ENCODE measurements around the gene RALA.

RALA gene

DNA sequence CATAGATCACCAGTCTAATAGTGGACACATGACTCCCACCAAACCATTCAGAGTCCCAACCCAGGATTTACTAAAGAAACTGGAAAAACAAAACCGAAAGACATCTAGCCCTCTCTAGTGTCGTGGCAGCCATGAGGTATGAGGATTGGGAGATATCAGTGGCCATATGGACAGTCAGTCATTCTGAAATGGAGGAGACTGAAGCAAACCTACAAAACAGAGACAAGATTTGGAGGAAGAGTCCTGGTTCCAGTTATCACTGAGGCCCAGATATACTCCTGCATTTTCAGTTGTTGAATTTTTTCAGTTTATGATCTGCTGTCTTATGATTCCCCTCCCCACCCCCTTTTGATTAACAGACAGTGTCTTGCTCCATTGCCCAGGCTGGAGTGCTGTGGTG is 9.1 kb upstream of the RALA start:
- no peak for DNase-seq

- DNase-seq, result no peak
Measured at GRCh38 chr7:39615350-39615975, 7.9 kb upstream of the RALA start.

- DNase-seq, result peak; percentile 41
Measured at GRCh38 chr7:39616138-39616537, 7.2 kb upstream of the RALA start.

DNA sequence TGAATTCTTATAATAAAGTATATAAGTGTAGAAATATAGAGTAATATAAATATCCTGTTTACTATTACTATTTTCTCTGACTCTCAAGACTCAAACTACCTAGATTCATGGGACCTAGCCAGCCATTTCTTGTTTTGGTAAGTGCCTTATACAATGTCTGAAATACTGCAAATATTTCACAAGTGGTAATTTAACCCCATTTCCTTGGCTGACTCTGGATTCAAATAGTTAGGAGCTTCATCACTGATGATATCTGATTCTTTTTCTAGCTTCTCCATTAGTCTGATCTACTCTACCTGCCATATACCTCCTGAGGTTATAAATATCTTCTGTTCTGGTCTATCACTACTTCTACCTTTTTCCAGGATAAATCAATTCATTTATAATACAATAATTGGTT is 6.4 kb upstream of the RALA start:
- peak; percentile 69 for DNase-seq

GRCh38 chr7:39618868-39619267 is 4.5 kb upstream of the RALA start:
- DNase-seq, result no peak

- DNase-seq, result peak; percentile 34
Measured at GRCh38 chr7:39620486-39620885, 2.9 kb upstream of the RALA start.

GRCh38 chr7:39621261-39621660 is 2.1 kb upstream of the RALA start:
- DNase-seq, result peak; percentile 97

DNA sequence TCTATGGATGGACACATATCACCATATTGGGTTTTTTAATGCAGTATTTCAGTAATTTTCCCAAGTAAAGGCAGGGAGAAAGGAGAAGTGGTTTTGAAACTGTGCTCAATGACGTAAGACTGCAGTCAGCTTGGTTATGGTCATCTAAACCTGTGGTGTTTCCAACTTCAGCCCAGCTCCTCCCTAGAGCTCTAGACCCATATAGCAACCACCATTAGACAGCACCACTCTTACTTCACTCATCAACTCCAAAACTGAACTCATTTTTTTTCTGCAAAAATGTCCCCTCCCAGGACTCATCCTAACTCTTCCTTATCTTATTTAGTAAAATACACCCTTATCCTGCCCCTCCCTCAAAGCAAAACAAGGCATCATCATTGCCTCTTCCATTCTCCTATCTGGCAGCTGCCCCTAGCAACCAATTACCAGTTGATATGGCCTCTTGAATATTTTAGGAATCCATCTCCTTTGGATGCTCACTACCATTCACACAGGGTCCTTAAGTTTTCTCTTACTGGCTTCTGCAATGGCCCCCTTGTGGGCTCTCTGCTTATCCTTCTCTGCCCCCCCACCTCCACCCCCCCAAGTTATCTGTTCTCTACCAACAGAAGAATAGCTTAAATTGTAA is 1.5 kb upstream of the RALA start:
- DNase-seq, result peak; percentile 27

DNA sequence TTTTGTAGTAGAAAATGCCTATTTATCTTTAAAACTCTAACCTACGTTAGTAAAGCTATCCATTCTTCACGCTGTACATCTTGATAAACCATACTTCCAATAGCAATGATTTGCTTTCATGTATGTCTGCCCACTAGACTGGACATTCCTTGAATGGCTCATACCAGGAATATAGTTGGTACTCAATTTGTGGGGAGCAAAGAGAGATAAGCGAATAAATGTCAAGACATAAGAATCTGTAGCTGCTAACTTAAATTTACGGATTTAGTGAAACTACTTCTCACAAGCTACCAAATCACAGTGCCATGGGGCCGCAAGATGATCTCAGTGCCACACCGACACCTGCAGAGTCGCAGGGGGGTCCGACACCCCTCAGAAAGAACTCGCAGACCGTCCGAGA is 763 bp upstream of the RALA start:
- DNase-seq, result no peak

DNA sequence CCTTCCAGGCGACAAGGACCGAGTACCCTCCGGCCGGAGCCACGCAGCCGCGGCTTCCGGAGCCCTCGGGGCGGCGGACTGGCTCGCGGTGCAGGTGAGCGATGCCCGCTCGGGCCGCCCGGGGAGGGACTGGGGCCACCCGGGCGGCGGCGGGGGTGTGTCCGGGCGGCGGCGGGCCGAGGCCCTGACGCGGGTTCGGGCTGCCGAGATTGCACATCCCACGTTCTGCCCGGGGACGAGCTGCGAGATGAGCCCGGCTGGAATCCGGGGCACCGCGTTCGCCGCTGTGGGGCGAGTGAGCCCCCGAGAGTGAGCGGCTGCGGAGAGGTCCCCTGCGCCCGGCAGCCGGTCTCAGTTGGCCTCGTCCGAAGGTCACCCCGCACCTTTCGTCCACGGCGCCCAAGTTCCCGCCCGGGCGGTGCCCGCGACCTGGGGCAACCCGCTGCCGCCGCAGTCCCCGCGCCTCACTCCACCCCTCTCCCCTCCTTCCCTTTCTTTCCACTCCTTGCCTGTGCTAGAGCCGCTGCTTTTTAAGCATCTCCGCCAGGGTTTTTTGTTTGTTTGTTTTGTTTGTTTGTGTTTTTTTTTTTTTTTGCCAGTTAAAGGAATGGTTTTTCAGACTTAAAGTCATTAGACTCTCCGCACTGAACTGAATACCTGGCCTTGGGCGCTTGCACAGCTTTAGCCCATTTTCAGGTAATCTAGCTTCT is 515 bp downstream of the RALA start:
- no peak for DNase-seq

DNA sequence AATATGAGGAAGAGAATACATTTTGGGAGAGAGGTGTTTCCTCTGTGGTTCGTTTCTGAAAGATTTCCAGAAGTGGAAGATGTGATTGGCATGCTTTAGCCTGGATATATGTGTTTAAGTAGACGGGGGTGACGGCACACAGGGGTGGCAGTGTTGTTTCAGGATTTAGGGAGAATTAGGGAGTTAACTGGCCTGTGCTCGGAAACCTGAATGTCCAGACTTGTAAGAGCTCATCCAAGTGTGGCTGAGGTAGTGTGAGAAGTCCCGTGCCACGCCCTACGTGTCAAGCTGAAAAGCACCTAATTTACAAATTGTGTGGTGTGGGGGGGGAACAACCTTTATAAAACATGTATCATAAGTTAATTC is 1.1 kb downstream of the RALA start:
- DNase-seq, result peak; percentile 31

DNA sequence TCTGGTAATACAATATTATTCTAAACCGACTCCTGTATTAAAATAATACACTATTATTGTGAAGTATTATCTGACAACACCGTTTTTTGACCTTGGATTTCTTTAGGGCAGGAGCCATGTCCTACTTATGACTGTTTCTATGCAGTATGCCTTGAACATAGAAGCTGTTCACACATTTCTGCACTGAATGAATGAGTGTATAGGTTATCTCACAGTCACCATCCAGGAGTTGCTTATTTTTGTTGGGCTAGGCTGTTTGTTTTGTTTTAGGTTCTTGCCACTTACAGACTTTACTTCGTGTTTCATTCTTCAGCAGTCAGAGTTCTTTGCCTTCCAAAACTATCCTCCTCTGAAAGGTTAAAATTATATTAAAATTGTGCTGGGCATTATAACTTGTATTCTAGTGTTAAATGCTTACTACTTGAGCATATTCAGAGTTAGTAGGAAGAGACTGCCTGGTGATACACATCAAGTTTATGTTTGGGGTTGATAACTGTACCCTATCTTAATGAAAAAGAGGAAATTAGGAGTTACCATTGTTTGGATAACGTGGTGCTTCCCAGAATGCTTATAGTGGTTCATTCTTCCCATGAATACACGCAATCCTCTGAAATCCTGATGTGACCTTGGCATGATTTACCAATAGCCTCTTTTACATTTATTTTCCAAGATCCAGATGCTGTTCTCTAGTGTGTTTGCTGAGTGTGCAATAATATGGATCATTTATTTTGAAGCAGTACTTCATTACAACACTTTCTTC is 1.7 kb downstream of the RALA start:
- peak; percentile 69 for DNase-seq

- DNase-seq, result no peak
Measured at GRCh38 chr7:39631736-39632308, 8.4 kb downstream of the RALA start.

DNA sequence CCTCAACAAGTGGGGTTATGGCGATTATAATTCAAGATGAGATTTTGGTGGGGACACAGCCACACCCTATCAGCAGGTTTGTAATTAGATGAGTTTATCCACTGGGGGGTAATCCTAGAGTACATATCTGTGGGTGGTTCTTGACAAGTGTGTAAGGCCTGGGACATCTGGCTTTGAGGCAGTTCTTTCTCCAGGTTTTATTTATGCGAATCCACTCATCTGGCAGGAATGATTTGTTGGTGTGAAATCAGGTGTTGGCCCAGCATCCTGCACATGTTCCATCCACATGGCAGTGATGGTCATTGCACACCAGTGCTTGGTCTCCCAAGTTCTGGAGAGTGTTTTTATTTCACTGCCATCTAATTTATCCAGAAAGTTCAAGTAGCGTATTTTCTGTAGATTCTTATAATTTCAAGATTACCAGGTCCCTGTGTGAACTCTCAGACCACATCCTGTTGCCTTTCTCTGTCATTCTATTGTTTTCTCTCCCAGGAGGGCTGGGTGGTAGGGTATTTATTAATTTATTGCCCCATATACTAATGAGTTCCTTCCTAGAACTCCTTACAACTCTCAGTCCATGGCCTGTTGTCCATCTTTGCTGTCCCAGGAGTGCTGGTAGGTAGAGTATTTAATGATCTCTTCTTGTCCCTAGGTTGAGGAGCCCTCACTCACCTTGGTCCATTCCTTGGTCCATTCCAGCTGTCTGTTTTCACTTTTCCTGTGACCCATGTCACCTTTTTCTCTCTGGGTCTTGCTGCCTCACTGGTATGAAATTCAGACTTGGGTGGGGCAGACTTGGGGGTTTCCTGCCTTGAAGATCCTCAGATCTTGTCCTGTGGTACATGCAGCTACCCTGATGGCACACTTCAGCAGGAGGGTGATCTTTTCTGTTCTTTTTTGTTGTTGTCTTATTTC is 10.4 kb downstream of the RALA start:
- peak; percentile 33 for DNase-seq

GRCh38 chr7:39634478-39634805 is 11.1 kb downstream of the RALA start:
- DNase-seq, result no peak

GRCh38 chr7:39637400-39637799 is 14.0 kb downstream of the RALA start:
- no peak for DNase-seq

- no peak for DNase-seq
Measured at GRCh38 chr7:39637963-39638485, 14.7 kb downstream of the RALA start.

DNA sequence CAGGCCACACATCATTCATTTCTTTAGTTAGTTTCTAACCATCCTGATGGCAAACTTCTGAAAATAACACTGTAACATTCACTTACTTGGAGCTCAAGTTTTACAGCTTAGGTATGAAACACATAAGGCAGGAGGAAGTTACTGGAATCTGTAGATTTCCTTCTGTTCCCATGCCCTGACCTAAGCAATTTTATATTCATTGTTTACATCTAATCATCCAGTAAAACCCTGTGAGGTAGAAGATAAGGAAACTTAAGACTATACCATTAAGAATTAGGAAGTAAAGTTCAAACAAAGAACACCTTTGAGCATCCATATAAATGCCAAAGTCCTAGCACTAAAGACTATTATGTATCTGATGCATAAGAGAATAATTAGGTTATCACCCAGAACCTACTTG is 19.5 kb downstream of the RALA start:
- DNase-seq, result no peak

GRCh38 chr7:39644170-39644569 is 20.8 kb downstream of the RALA start:
- peak; percentile 66 for DNase-seq

GRCh38 chr7:39645482-39646407 is 22.4 kb downstream of the RALA start:
- no peak for DNase-seq

- no peak for DNase-seq
Measured at GRCh38 chr7:39647816-39648215, 24.4 kb downstream of the RALA start.

Measured in fibroblast of skin of abdomen (primary cell).